Measurements from ENCODE around the gene ITPRIP. TPM values are rescaled to one million over a fixed set of nuclear protein-coding genes. Genes with fewer than 3 reads are reported as not detected.

Gene ITPRIP
- total RNA-seq, 4 donors from 2014 or later = 1.8 to 25.1 (median 6.6) TPM

DNA sequence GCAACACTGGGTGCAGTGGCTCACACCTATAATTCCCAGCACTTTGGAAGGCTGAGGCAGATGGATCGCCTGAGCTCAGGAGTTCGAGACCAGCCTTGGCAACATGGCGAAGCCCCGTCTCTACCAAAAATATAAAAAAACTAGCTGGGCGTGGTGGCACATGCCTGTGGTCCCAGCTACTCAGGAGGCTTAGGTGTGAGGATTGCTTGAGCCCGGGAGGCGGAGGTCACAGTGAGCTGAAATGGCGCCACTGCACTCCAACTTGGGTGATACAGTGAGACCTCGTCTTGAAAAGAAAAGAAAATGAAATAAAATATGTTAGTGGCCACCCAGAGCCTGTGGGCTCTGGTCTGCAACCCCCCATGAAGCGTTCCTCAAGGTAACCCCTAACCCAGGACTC lies 13.3 kb downstream of the ITPRIP start:
- Histone ChIP-seq H3K27ac (peak overlapping the region; percentile 45 to 90 (median 58)), H3K4me3 (no peak overlapping the region), H3K36me3 (no peaks in the 10 kb centered on the region), H3K27me3 (no peaks in the 10 kb centered on the region), H3K4me1 (peaks cover 37 to 94% (median 62%) of the 10 kb centered on the region in 4 donors), H3K9me3 (no peaks in the 10 kb centered on the region)
- TF ChIP-seq, protein P1, sequence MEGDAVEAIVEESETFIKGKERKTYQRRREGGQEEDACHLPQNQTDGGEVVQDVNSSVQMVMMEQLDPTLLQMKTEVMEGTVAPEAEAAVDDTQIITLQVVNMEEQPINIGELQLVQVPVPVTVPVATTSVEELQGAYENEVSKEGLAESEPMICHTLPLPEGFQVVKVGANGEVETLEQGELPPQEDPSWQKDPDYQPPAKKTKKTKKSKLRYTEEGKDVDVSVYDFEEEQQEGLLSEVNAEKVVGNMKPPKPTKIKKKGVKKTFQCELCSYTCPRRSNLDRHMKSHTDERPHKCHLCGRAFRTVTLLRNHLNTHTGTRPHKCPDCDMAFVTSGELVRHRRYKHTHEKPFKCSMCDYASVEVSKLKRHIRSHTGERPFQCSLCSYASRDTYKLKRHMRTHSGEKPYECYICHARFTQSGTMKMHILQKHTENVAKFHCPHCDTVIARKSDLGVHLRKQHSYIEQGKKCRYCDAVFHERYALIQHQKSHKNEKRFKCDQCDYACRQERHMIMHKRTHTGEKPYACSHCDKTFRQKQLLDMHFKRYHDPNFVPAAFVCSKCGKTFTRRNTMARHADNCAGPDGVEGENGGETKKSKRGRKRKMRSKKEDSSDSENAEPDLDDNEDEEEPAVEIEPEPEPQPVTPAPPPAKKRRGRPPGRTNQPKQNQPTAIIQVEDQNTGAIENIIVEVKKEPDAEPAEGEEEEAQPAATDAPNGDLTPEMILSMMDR (IDR thresholded peaks at IDR 0.05) = no peak
- TF ChIP-seq EP300 (IDR thresholded peaks at IDR 0.05; ENCODE audit: low read depth) (no peak), POLR2A (IDR thresholded peaks at IDR 0.05) (no peak), POLR2AphosphoS5 (IDR thresholded peaks at IDR 0.05) (no peak)
- intact Hi-C loops (cut with DNase I; ENCODE audit: low total_unique reads) (no loop called here), in situ Hi-C loops (cut with MboI; ENCODE audit: low pct_ligation_motif_present in 1 of 4, low pct_unique_long_range_greater_than_20kb in 1 of 4, low sequenced_read_pairs in 3 of 4) (no loop called here)
- no peak for DNase-seq
- WGBS, 2 donors (ENCODE audit: low coverage in 1 of 2) = 93 to 97% methylated on average over 6 to 10 of the region's 10 CpGs

DNA sequence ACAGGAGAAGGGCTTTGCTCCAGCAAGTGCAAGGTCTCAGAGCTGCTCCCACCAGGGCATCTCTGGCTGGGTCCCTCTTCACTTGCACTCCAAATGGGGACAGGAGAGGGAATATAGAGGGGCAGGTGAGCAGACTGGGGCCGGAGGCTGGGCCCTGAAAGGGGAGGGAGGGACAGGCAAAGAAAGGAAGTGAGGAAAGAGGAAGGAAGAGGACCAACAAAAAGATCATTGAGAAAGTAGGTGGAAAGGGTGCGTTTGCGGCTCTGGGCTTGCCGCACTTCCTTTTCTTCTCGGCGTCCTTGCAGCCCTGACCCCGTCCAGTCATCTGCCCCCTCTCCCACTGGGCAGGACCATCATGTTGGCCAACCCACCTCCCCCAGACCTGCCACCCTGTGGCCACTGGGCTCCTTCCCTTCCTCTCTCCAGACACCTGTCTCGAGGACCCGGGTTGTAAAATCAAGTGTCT lies 14.0 kb downstream of the ITPRIP start:
- TF ChIP-seq, protein P1 (IDR thresholded peaks at IDR 0.05) = no peak
- TF ChIP-seq POLR2A (IDR thresholded peaks at IDR 0.05) = no peak
- DNase-seq = no peak
- WGBS, 2 donors (ENCODE audit: low coverage in 1 of 2) = 57 to 65% methylated on average over 2 to 9 of the region's 9 CpGs
- Histone ChIP-seq H3K27ac (peak overlapping the region; percentile 45 to 90 (median 58)), H3K4me1 (peaks cover 36 to 94% (median 61%) of the 10 kb centered on the region in 4 donors), H3K4me3 (no peak overlapping the region), H3K9me3 (no peaks in the 10 kb centered on the region), H3K36me3 (no peaks in the 10 kb centered on the region), H3K27me3 (no peaks in the 10 kb centered on the region)
- intact Hi-C loops (cut with DNase I; ENCODE audit: low total_unique reads) (no loop called here), in situ Hi-C loops (cut with MboI; ENCODE audit: low pct_ligation_motif_present in 1 of 4, low pct_unique_long_range_greater_than_20kb in 1 of 4, low sequenced_read_pairs in 3 of 4) (no loop called here)

DNA sequence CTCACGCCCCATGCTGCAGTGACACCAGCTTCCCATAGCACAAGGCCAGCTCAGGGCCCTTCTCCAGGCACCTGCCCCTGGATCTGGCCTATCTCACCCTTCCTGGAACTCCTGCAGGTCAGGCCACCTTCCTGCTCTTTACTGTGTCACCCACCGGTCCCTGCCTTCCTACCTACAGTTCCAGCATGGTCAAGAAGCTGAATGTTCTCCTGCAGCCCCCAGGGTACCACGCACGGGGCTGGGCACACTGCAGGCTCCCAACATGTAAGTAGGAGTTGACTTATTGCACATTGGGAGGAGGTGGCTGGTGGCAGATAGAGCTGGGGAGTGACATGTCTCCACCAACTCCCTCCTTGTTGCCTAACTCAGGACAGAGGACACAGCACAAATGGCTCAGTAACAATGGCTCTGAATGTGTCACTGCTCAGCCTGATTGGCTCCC lies 14.5 kb downstream of the ITPRIP start:
- TF ChIP-seq, protein P1 (IDR thresholded peaks at IDR 0.05) = no peak
- TF ChIP-seq POLR2A (IDR thresholded peaks at IDR 0.05) = no peak
- TF ChIP-seq EP300 (IDR thresholded peaks at IDR 0.05; ENCODE audit: low read depth) = no peak
- TF ChIP-seq POLR2AphosphoS5 (IDR thresholded peaks at IDR 0.05) = no peak
- H3K4me3 ChIP-seq = no peak overlapping the region
- H3K4me1 ChIP-seq = peaks cover 32 to 94% (median 60%) of the 10 kb centered on the region in 4 donors
- in situ Hi-C loops (cut with MboI; ENCODE audit: low pct_ligation_motif_present in 1 of 4, low pct_unique_long_range_greater_than_20kb in 1 of 4, low sequenced_read_pairs in 3 of 4) = no loop called here
- 95% methylated on average over 4 of the region's 4 CpGs; no CpG with 5 or more reads in 1 of the 2 donors for WGBS, 2 donors (ENCODE audit: low coverage in 1 of 2)
- no peaks in the 10 kb centered on the region for H3K36me3 ChIP-seq
- H3K9me3 ChIP-seq = no peaks in the 10 kb centered on the region
- intact Hi-C loops (cut with DNase I; ENCODE audit: low total_unique reads) = no loop called here
- H3K27me3 ChIP-seq = no peaks in the 10 kb centered on the region
- no peak for DNase-seq
- peak overlapping the region in 2 of 4 donors; percentile 1 to 90 for H3K27ac ChIP-seq

DNA sequence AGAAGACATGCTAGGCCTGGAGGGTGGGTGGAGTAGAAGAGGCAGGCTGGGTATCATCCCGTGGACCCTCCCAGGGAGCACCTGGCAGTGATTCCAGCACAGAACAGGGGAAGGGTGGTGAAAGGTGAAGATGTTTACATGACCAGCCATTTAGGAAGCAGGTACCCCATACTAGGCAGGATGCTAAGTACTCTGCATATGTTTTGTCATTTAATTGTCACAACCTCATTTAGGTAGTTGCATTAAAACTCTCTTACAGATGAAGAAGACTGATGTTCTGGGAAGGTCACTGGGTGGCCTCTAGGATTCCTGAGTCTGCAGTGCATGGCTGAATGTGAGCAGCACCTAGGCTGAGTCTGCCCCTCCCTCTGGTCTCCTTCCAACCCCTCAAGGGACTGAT lies 15.2 kb downstream of the ITPRIP start:
- in situ Hi-C loops (cut with MboI; ENCODE audit: low pct_ligation_motif_present in 1 of 4, low pct_unique_long_range_greater_than_20kb in 1 of 4, low sequenced_read_pairs in 3 of 4) = no loop called here
- no peak for DNase-seq

More for the DNA sequence above, 15.2 kb downstream of the ITPRIP start:
- Histone ChIP-seq H3K4me1 (peaks cover 25 to 88% (median 54%) of the 10 kb centered on the region in 4 donors), H3K27ac (peak overlapping the region in 2 of 4 donors; percentile 34 to 90), H3K27me3 (no peaks in the 10 kb centered on the region), H3K36me3 (no peaks in the 10 kb centered on the region), H3K9me3 (no peaks in the 10 kb centered on the region), H3K4me3 (no peak overlapping the region)
- WGBS, 2 donors (ENCODE audit: low coverage in 1 of 2) = 80 to 87% methylated on average over 1 of the region's 1 CpG
- TF ChIP-seq, protein P1 (IDR thresholded peaks at IDR 0.05) = no peak
- no peak for TF ChIP-seq POLR2A (IDR thresholded peaks at IDR 0.05)
- no peak for TF ChIP-seq POLR2AphosphoS5 (IDR thresholded peaks at IDR 0.05)
- intact Hi-C loops (cut with DNase I; ENCODE audit: low total_unique reads) = no loop called here
